ENCODE data around the gene CACNA2D1.

CACNA2D1 gene

DNA sequence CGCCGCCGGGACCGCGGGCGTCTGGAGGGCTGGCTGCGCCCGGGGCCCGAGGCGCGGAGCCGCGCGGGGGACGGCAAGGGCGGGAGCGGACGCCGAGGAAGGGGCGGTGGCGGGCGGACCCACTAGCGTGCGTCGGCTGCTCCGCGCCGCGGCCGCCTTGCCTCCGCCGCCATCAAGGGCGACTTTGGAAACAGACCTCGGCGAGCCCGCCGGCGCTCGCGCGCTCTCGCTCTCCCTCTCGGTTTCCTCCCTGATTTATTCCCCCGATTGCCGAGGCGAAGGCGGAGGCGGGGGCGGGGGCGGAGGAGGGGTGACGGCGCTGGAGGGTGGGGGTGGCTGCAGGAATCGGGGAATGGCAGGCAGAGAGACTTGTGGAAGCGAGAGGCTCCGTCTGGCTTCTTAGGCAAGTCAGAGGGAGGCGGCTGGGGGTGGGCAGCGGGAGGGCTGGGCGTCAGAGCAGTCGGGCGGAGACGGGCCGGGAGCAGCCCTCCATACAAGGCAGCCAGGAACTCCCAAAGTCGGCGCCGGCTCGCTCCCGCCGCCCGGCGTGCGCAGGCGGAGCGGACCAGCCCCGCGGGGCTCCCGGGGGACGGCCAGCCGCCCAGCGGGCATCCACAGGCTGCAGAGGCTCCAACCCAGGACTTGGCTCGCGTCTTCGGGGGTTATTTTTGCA lies at the start of gene CACNA2D1:
Gene CACNA2D1, minus strand, starts transcription at position 231 of the 673 bp plus-strand sequence.
- peak; percentile 86 for DNase-seq

GRCh38 chr7:82481499-82482097 lies 38.0 kb upstream of the CACNA2D1 start:
- no peak for DNase-seq

DNA sequence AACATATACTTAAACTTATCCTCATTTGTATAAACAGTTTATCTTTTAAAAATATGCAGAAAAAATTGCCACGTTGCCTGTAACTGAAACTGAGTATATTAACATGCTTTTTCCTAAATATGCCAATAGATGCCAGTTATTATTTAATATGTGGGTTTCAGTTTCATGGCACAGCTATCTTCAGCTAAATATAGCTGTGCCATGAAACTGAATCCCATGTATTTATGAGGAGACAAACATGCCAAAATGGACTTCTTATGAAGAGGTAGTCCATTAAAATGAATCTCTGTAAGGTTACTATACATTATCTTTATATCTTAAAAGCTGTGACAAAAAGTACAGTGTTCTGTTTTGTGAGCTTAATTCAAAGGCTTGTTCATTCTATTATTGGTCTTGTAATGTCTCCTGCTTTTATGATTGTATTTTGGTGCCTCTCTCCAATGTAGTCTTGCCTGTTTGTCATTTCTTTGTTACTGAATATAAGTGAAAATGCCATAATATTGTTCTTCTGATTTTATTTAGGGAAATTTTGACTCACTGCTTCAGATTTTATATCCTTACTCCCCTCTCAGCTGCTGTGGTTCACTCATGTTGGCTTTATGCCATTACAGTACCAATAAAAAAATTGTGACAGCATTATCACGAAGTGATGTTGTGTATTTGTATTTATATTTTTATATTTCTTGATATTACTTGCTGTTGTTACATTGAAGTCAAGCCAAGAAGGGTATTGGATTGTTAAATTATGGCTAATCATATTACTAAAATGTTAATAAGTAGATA lies 34.3 kb upstream of the CACNA2D1 start:
- DNase-seq, result no peak

GRCh38 chr7:82472966-82473365 lies 29.4 kb upstream of the CACNA2D1 start:
- no peak for DNase-seq

GRCh38 chr7:82471351-82472020 lies 27.9 kb upstream of the CACNA2D1 start:
- DNase-seq, result no peak

DNA sequence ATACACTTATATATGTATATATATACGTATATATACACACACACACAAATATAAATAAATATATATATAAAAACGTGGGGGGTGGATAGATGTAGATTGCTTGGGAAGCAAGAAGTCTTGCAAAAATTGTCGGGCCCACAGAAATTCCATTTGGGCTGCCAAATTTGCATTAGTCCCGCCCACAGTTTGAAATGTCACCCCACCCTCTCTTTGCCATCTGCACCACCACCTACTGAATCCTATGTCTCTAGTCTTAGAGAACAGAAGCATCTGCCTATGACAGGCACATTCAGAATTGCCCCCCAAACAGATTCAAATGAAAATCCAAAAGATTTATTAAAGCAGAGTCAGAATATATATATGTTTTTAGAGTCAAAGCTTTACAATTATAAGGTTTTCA lies 25.6 kb upstream of the CACNA2D1 start:
- DNase-seq, result no peak

GRCh38 chr7:82468435-82468834 lies 24.9 kb upstream of the CACNA2D1 start:
- no peak for DNase-seq

DNA sequence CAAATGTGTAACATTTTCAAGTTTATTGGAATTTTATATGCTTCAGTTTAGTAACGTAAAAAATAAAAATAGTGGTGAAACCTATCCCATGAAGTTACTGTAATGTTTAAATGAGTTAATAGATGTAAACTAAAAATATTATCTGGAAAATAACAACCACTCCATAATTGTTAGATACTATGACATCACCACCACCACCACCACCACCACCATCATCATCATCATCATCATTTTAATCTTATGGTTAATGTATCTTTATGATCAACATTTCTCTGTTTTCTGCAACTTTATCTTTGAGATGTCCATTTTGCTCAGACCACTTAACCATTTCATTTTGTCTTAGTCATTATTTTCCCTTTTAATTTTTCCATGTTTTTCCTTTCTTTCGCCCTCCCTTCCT lies 23.4 kb upstream of the CACNA2D1 start:
- DNase-seq, result no peak

DNA sequence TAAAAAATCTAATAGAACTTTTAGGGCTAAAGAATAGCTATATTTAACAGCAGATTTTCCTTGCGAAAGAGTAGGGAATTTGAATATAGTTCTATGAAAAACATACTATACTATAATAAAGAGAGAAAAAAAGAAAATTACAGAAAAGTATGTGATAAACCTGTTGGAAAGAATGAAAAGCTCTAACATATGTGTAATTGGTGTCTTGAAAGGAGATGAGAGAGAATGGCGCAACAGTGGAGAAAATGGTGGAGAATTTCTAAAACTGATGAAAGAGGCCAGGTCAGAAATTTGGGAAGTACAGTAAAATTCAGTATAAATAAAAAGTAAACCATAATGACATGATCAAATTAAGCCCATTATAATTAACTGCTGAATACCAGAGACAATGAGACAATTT lies 20.8 kb upstream of the CACNA2D1 start:
- DNase-seq, result no peak

- no peak for DNase-seq
These were observed 11.7 kb upstream of the CACNA2D1 start for GRCh38 chr7:82455295-82455694.

- no peak for DNase-seq
These were observed 7.2 kb upstream of the CACNA2D1 start for GRCh38 chr7:82450759-82451158.

- no peak for DNase-seq
These were observed 6.3 kb upstream of the CACNA2D1 start for GRCh38 chr7:82449910-82450309.

GRCh38 chr7:82446897-82447296 lies 3.3 kb upstream of the CACNA2D1 start:
- no peak for DNase-seq

DNA sequence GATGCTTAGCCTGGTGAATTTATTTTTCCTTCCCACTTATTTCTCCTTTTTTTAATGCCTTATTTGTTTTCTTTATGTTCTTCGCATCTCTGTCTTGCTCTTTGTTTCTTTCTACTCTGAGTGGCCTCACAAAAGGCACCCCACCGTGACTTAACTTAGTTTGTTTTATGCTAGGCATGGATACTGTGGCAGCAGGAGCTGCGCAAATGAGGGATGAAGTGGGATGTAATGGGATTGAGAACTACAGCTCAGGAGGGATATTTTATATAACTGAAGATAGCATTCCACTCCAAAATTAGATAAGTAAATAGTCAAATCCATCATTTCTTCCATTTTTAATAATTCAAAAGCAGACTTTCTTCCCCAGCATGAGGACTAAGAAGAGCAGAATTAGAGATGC lies 1.7 kb upstream of the CACNA2D1 start:
- no peak for DNase-seq

DNA sequence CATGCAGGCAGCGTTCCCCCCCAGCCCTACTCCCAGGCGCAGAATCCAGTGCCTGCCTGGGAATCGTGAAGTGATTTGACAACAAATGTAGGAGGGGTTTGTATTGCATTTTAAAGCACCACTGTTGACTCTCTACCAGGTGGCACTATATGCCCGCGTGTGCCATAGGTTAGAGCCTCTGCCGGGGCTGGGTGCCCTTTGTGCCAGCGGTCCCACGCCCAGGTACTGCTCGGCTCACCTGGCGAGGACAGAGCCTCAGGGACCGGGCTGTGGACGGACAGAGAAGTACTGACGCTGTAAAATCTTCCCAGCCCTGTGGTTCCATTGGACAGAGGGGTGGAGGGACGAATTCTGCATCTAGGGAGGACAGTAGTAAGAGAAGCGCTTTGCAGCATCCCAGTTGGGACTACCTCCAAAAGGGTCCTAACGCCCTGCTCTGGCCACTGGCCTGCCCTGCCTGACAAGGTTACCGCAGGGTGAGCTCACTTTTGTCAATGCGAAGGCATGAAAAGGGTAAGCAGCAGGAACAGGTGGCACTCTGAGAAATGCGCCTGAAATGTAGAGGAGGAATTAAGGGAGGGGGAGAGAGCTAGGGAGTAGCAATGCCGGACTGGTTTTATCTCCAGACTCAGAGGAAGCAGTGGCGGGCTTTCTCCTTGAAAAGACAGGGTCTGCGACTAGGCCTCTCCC lies 788 bp upstream of the CACNA2D1 start:
- peak; percentile 86 for DNase-seq

GRCh38 chr7:82443036-82443546 lies 486 bp downstream of the CACNA2D1 start:
- peak; percentile 47 for DNase-seq

DNA sequence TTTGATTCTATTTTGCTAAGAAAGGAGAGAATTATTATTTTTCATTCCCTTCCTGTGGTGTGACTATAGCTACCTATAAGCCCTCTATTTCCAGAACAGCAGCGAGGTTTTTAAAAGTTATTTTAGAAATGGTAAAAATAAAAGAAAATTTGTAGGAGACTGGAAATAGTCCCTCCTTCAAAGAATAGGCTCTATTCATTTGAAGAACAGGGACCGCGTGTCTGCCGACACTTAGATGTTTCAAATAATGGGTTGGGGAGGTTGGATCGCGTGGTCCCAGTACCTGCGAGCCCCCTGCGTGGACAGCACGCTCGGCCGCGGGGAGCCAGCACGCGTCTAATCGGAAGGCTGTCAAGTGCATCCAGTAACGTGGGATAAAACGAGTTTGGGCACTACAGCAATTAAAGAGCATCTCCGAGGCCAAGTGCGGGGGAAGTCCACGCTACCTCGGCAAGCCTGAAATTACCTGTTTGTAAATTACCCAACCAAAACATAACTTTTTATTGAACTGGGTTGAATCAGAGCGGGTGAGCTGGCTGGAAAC lies 1.0 kb downstream of the CACNA2D1 start:
- no peak for DNase-seq

- no peak for DNase-seq
These were observed 1.7 kb downstream of the CACNA2D1 start for GRCh38 chr7:82441669-82442478.

- DNase-seq, result no peak
These were observed 5.1 kb downstream of the CACNA2D1 start for GRCh38 chr7:82438521-82438920.

- no peak for DNase-seq
These were observed 7.8 kb downstream of the CACNA2D1 start for GRCh38 chr7:82435769-82436168.

- no peak for DNase-seq
These were observed 9.1 kb downstream of the CACNA2D1 start for GRCh38 chr7:82434275-82435022.
